Heart left ventricle (tissue), 16 donors: Measurements from ENCODE around the gene ARL4C. TPM values are rescaled to one million over a fixed set of nuclear protein-coding genes. Genes with fewer than 3 reads are reported as not detected.

Experiments used
- ATAC-seq, 4 donors: fragments of 200-7000 bp; cut with Tn5 transposase; one replicate each; pipeline ENCODE4 v1.9.1; 2020 to 2022; ENCODE audit warnings: moderate library complexity in 4 of 4, mild to moderate bottlenecking in 3 of 4, moderate number of reproducible peaks in 1 of 4
- DNase-seq, 5 donors: peaks; one replicate each; pipeline ENCODE4 v3.0.0-alpha.2; 2020
- H3K27ac ChIP-seq, 12 donors: fragments of 200-600 bp; sonication (generic) in 4 of 12; one replicate each; pipeline versions ENCODE4 v1.5.0 to v1.8.0; 2016 to 2022; ENCODE audit warnings: mild to moderate bottlenecking in 2 of 12
- H3K27me3 ChIP-seq, 9 donors: fragments of 200-600 bp; sonication (generic) in 2 of 9; one replicate each; pipeline versions ENCODE4 v1.5.1 to v1.8.0; 2016 to 2022; ENCODE audit warnings: mild to moderate bottlenecking in 3 of 9
- H3K36me3 ChIP-seq, 9 donors: fragments of 200-600 bp; sonication (generic) in 2 of 9; one replicate each; pipeline versions ENCODE4 v1.5.0 to v1.8.0; 2018 to 2022; ENCODE audit warnings: mild to moderate bottlenecking in 2 of 9
- H3K4me1 ChIP-seq, 12 donors: fragments of 200-600 bp; sonication (generic) in 4 of 12; one replicate each; pipeline versions ENCODE4 v1.5.0 to v1.8.0; 2016 to 2022; ENCODE audit warnings: mild to moderate bottlenecking in 3 of 12
- H3K4me3 ChIP-seq, 12 donors: fragments of 200-600 bp; sonication (generic) in 4 of 12; one replicate each; pipeline versions ENCODE4 v1.5.0 to v1.8.0; 2017 to 2022; ENCODE audit warnings: mild to moderate bottlenecking in 9 of 12, moderate library complexity in 4 of 12
- H3K9me3 ChIP-seq, 12 donors: fragments of 200-600 bp; sonication (generic) in 4 of 12; one replicate each; pipeline versions ENCODE4 v1.5.0 to v1.8.0; 2016 to 2022; ENCODE audit warnings: mild to moderate bottlenecking in 1 of 12
- CTCF ChIP-seq, 12 donors: fragments of 200-600 bp; sonication (generic) in 4 of 12; IDR thresholded peaks; one replicate each; pipeline versions ENCODE4 v1.5.0 to v1.8.0; 2018 to 2022; ENCODE audit warnings: antibody characterized with exemption in 12 of 12, mild to moderate bottlenecking in 5 of 12
- POLR2A ChIP-seq, 2 donors: fragments of 450-650 bp; IDR thresholded peaks; one replicate each; pipeline ENCODE4 v1.6.1; 2017; ENCODE audit warnings: antibody characterized with exemption in 2 of 2, mild to moderate bottlenecking in 2 of 2, moderate library complexity in 2 of 2
- WGBS, 4 donors: extraction: QIAGEN DNeasy Blood & Tissue Kit in 2 of 4; methylation state at CpG; one replicate each; pipeline versions ENCODE4 v1.1.5 to v1.1.7; 2013 to 2018; 5-methylcytosine and 5-hydroxymethylcytosine counted together
- intact Hi-C, 10 donors: fragments of 100-400 bp; cut with DNase I; formaldehyde crosslinking; loops; one replicate each; pipeline versions ENCODE4 v1.11.1 to v1.14.2; 2022
- polyA plus RNA-seq, 2 donors: library from polyadenylated mRNA; stranded (reverse); fragments of 200-250 nt; gene quantifications; one replicate each; pipeline ENCODE4 v1.2.3, GENCODE V29; 2013
- total RNA-seq, 9 donors: library from RNA; depleted of rRNA in 2 of 9; stranded (reverse); fragments of >200 nt in 2 of 9; fragmentation: NEBNext Ultra II Directional in 3 of 9; extraction: Animal tissue kit (Norgen Biotek cat#: 25700) in 3 of 9; gene quantifications; one replicate each; pipeline versions ENCODE4 v1.1.0 to v1.2.4, GENCODE V29; 2016 to 2023
- donor health status: ischemic (EF 13 %, LVEDD 7.1; RV severe dilation, severe dysfunction).
- donor health status: healthy with polysubstance abuse.
- donor health status: DM: no; HTN: yes; CAD: no.
- donor health status: DM: no; HTN: no; CAD: no.
- donor health status: ischemic (EF 25% LVEDD 6.9; RV normal size, moderate dysfunction).
- donor health status: ischemic (EF 25% LVEDD 5.7; RV mildly dilated, moderate dysfunction).
- donor health status: healthy.
- donor health status: DM: yes; HTN: yes; CAD: no.
- donor health status: ischemic (EF 35%, LVEDD 5.7; RV mildly dilated, moderate dysfunction).
- donor health status: nonischemic (EF 11% LVEDD 7.7; RV severe dilation, severe dysfunction).
- donor health status: DM: yes; HTN: yes; CAD: no.
- donor health status: PGD.
- donor health status: ischemic (EF 29% LVEDD 5.4; RV normal size, mild dysfunction).
- donor health status: nonischemic (EF 23%, LVEDD 6.1; RV moderate dilation, normal function).

ARL4C gene
- total and polyA plus RNA-seq, 11 donors, result 0.80 to 16.3 (median 2.2) TPM

GRCh38 chr2:234474654-234475053 is 22.2 kb downstream of the ARL4C start:
- DNase-seq (no peak), ATAC-seq (no peak)
- H3K4me1 ChIP-seq, result peaks cover 0 to 10% (median 0%) of the 10 kb centered on the region in 12 donors
- 87 to 94% (median 93%) methylated on average over 3 of the region's 3 CpGs for WGBS, 4 donors
- no peaks in the 10 kb centered on the region for H3K27me3 ChIP-seq
- no peaks in the 10 kb centered on the region for H3K36me3 ChIP-seq
- no peaks in the 10 kb centered on the region for H3K9me3 ChIP-seq
- intact Hi-C loops, result no loop called here
- no peak overlapping the region for H3K27ac ChIP-seq
- TF ChIP-seq CTCF (IDR thresholded peaks at IDR 0.05) (no peak), POLR2A (IDR thresholded peaks at IDR 0.05) (no peak)
- H3K4me3 ChIP-seq, result no peak overlapping the region

- Histone ChIP-seq H3K4me3 (no peak overlapping the region), H3K27ac (no peak overlapping the region), H3K36me3 (no peaks in the 10 kb centered on the region), H3K27me3 (no peaks in the 10 kb centered on the region), H3K9me3 (no peaks in the 10 kb centered on the region), H3K4me1 (peaks cover 0 to 5% (median 0%) of the 10 kb centered on the region in 12 donors)
- TF ChIP-seq POLR2A (IDR thresholded peaks at IDR 0.05) (no peak), CTCF (IDR thresholded peaks at IDR 0.05) (no peak)
- intact Hi-C loops, result no loop called here
- DNase-seq, result no peak
- no peak for ATAC-seq
Observed at GRCh38 chr2:234472155-234472554, 24.7 kb downstream of the ARL4C start.

GRCh38 chr2:234469972-234470371 is 26.9 kb downstream of the ARL4C start:
- no peaks in the 10 kb centered on the region for H3K27me3 ChIP-seq
- ATAC-seq (no peak), DNase-seq (no peak)
- 69 to 95% (median 91%) methylated on average over 4 of the region's 4 CpGs for WGBS, 4 donors
- intact Hi-C loops, result no loop called here
- peaks cover 0 to 5% (median 0%) of the 10 kb centered on the region in 12 donors for H3K4me1 ChIP-seq
- H3K4me3 ChIP-seq, result no peak overlapping the region
- TF ChIP-seq CTCF (IDR thresholded peaks at IDR 0.05) (no peak), POLR2A (IDR thresholded peaks at IDR 0.05) (no peak)
- H3K36me3 ChIP-seq, result no peaks in the 10 kb centered on the region
- no peak overlapping the region for H3K27ac ChIP-seq
- H3K9me3 ChIP-seq, result no peaks in the 10 kb centered on the region

GRCh38 chr2:234469251-234469845 is 27.5 kb downstream of the ARL4C start:
- no peaks in the 10 kb centered on the region for H3K27me3 ChIP-seq
- intact Hi-C loops, result no loop called here
- 84 to 99% (median 91%) methylated on average over 7 of the region's 7 CpGs for WGBS, 4 donors
- no peak overlapping the region for H3K4me3 ChIP-seq
- H3K36me3 ChIP-seq, result no peaks in the 10 kb centered on the region
- TF ChIP-seq CTCF (IDR thresholded peaks at IDR 0.05) (no peak), POLR2A (IDR thresholded peaks at IDR 0.05) (no peak)
- ATAC-seq, result no peak
- H3K9me3 ChIP-seq, result no peaks in the 10 kb centered on the region
- H3K4me1 ChIP-seq, result peaks cover 0 to 5% (median 0%) of the 10 kb centered on the region in 12 donors
- H3K27ac ChIP-seq, result peak overlapping the region in 2 of 12 donors; percentile 33 to 82
- no peak for DNase-seq
